Measurements from ENCODE around the gene YJEFN3.
A peak's percentile ranks its signal among the peaks of the same experiment; 100 is the strongest.

The YJEFN3 gene

GRCh38 chr19:19539698-19540063 lies 11.0 kb downstream of the YJEFN3 start:
- H3K4me1 Mint-ChIP-seq = peaks cover 26% of the 10 kb centered on the region
- no peaks in the 10 kb centered on the region for H3K27me3 Mint-ChIP-seq
- no peak overlapping the region for H3K27ac Mint-ChIP-seq
- no peak overlapping the region for H3K4me3 Mint-ChIP-seq
- no peaks in the 10 kb centered on the region for H3K9me3 Mint-ChIP-seq
- H3K36me3 Mint-ChIP-seq = no peaks in the 10 kb centered on the region

- H3K4me1 Mint-ChIP-seq = peaks cover 26% of the 10 kb centered on the region
- no peak overlapping the region for H3K27ac Mint-ChIP-seq
- no peaks in the 10 kb centered on the region for H3K9me3 Mint-ChIP-seq
- no peaks in the 10 kb centered on the region for H3K27me3 Mint-ChIP-seq
- peak overlapping the region; percentile 66 for H3K4me3 Mint-ChIP-seq
- H3K36me3 Mint-ChIP-seq = no peaks in the 10 kb centered on the region
Measured at GRCh38 chr19:19540064-19540714, 11.5 kb downstream of the YJEFN3 start.

GRCh38 chr19:19540715-19541515 lies 12.2 kb downstream of the YJEFN3 start:
- Mint-ChIP-seq H3K27me3 (no peaks in the 10 kb centered on the region), H3K4me1 (peaks cover 26% of the 10 kb centered on the region), H3K9me3 (no peaks in the 10 kb centered on the region), H3K27ac (no peak overlapping the region), H3K4me3 (peak overlapping the region; percentile 66), H3K36me3 (no peaks in the 10 kb centered on the region)

GRCh38 chr19:19541616-19542015 lies 12.9 kb downstream of the YJEFN3 start:
- Mint-ChIP-seq H3K27ac (no peak overlapping the region), H3K27me3 (no peaks in the 10 kb centered on the region), H3K4me1 (peaks cover 26% of the 10 kb centered on the region), H3K9me3 (no peaks in the 10 kb centered on the region), H3K36me3 (no peaks in the 10 kb centered on the region), H3K4me3 (no peak overlapping the region)

DNA sequence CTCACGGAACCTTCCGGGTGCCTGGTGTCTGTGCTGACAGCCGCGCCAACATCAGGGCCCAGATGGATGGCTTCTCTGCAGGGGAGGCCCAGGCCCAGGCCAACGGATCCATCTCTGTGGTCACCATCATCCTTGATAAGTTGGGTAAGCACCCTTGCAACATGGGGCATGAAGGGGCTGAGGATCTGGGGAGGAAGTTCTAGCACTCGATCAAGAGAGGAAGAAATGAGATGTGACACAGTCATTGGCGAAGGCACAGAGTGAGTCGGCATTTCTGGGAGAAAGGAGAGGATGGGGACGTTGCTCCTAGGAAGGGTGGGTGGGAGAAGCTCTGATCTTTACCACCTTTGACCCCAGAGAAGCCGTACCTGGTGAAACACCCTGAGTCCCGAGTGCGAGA lies 13.8 kb downstream of the YJEFN3 start:
- Mint-ChIP-seq H3K4me3 (no peak overlapping the region), H3K36me3 (no peaks in the 10 kb centered on the region), H3K9me3 (no peaks in the 10 kb centered on the region), H3K27ac (peak overlapping the region; percentile 68), H3K4me1 (peaks cover 21% of the 10 kb centered on the region), H3K27me3 (no peaks in the 10 kb centered on the region)

GRCh38 chr19:19543101-19543500 lies 14.4 kb downstream of the YJEFN3 start:
- Mint-ChIP-seq H3K27ac (no peak overlapping the region), H3K27me3 (no peaks in the 10 kb centered on the region), H3K4me1 (peaks cover 17% of the 10 kb centered on the region)

GRCh38 chr19:19543640-19544039 lies 14.9 kb downstream of the YJEFN3 start:
- no peaks in the 10 kb centered on the region for H3K9me3 Mint-ChIP-seq
- no peak overlapping the region for H3K27ac Mint-ChIP-seq
- H3K27me3 Mint-ChIP-seq = no peaks in the 10 kb centered on the region
- H3K4me3 Mint-ChIP-seq = no peak overlapping the region
- H3K4me1 Mint-ChIP-seq = peaks cover 14% of the 10 kb centered on the region
- no peaks in the 10 kb centered on the region for H3K36me3 Mint-ChIP-seq

More at GRCh38 chr19:19543101-19543500, 14.4 kb downstream of the YJEFN3 start:
- H3K36me3 Mint-ChIP-seq = no peaks in the 10 kb centered on the region
- H3K4me3 Mint-ChIP-seq = no peak overlapping the region
- H3K9me3 Mint-ChIP-seq = no peaks in the 10 kb centered on the region

GRCh38 chr19:19544257-19544953 lies 15.7 kb downstream of the YJEFN3 start:
- Mint-ChIP-seq H3K27ac (no peak overlapping the region), H3K36me3 (no peaks in the 10 kb centered on the region), H3K4me1 (peaks cover 9% of the 10 kb centered on the region), H3K27me3 (no peaks in the 10 kb centered on the region), H3K9me3 (no peaks in the 10 kb centered on the region), H3K4me3 (no peak overlapping the region)

DNA sequence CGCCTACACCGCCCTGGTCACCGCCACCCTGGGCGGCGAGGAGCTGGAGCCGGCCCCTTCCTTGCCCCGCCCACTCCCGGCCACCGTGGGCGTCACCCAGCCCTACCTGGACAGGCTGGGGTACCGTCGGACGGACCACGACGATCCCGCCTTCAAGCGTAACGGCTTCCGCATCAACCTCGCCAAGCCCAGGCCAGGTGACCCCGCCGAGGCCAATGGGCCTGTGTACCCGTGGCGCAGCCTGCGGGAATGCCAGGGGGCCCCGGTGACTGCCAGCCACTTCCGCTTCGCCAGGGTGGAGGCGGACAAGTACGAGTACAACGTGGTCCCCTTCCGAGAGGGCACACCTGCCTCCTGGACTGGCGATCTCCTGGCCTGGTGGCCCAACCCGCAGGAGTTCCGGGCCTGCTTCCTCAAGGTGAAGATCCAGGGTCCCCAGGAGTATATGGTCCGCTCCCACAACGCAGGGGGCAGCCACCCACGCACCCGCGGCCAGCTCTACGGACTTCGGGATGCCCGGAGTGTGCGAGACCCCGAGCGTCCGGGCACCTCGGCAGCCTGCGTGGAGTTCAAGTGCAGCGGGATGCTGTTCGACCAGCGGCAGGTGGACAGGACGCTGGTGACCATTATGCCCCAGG lies 16.4 kb downstream of the YJEFN3 start:
- no peaks in the 10 kb centered on the region for H3K9me3 Mint-ChIP-seq
- no peaks in the 10 kb centered on the region for H3K36me3 Mint-ChIP-seq
- no peak overlapping the region for H3K27ac Mint-ChIP-seq
- peaks cover 9% of the 10 kb centered on the region for H3K4me1 Mint-ChIP-seq
- no peak overlapping the region for H3K4me3 Mint-ChIP-seq
- no peaks in the 10 kb centered on the region for H3K27me3 Mint-ChIP-seq

DNA sequence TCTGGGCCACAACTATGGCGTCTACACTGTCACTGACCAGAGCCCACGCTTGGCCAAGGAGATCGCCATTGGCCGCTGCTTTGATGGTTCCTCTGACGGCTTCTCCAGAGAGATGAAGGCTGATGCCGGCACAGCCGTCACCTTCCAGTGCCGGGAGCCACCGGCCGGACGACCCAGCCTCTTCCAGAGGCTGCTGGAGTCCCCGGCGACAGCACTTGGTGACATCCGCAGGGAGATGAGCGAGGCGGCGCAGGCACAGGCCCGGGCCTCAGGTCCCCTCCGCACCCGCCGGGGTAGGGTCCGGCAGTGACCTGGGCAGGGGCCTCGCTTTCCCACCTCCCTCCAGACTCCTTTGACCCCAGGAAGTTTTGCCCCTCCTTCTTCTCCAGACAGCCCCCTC lies 17.0 kb downstream of the YJEFN3 start:
- peaks cover 6% of the 10 kb centered on the region for H3K4me1 Mint-ChIP-seq
- no peaks in the 10 kb centered on the region for H3K9me3 Mint-ChIP-seq
- H3K36me3 Mint-ChIP-seq = no peaks in the 10 kb centered on the region
- H3K27ac Mint-ChIP-seq = no peak overlapping the region
- no peaks in the 10 kb centered on the region for H3K27me3 Mint-ChIP-seq
- no peak overlapping the region for H3K4me3 Mint-ChIP-seq

GRCh38 chr19:19546751-19547162 lies 18.0 kb downstream of the YJEFN3 start:
- no peaks in the 10 kb centered on the region for H3K9me3 Mint-ChIP-seq
- no peaks in the 10 kb centered on the region for H3K27me3 Mint-ChIP-seq
- no peak overlapping the region for H3K27ac Mint-ChIP-seq
- H3K4me1 Mint-ChIP-seq = no peaks in the 10 kb centered on the region
- no peaks in the 10 kb centered on the region for H3K36me3 Mint-ChIP-seq
- H3K4me3 Mint-ChIP-seq = no peak overlapping the region

- no peaks in the 10 kb centered on the region for H3K9me3 Mint-ChIP-seq
- no peaks in the 10 kb centered on the region for H3K27me3 Mint-ChIP-seq
- H3K36me3 Mint-ChIP-seq = no peaks in the 10 kb centered on the region
- no peak overlapping the region for H3K4me3 Mint-ChIP-seq
- H3K27ac Mint-ChIP-seq = no peak overlapping the region
- H3K4me1 Mint-ChIP-seq = no peaks in the 10 kb centered on the region
Measured at GRCh38 chr19:19547674-19548336, 19.1 kb downstream of the YJEFN3 start.

DNA sequence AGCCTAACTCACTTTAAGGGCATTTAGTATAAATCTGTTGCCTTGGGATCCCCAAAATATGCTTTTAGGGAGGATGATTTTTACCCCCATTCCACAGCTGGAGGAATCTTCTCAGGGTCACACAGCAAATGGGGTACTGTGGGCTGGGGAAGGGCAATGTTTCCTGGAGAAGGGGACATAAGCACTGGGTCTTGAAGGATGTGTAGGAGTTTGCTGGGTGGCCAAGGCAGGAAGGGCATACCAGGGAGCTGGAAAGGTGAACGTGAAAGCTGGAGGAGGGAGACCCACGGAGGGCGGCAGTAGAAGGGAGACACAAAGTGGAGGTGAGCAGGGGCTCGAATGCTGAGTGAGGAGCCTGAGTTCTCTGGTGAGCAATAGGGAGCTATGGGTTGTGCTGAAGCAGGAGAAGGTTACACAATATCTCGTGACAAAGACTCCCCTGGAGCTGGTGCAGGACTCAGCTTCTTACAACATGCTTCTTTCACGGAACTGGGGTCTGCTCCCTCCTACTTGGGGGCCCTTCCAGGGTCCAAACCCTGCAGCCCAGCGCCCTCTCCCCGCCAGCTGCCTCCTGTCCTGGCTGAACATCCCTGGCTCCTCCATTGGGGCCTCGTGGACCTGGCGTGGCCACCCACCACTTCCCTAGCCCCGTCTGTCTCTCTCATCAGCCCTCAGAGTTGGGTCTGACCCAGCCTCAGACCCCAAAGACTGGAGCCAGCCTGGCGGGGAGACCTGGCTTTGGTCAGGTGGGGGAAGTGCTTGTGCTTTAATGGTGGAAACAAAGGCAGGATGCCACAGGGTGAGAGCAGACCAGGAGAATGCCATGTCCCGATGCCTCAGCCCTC lies 20.4 kb downstream of the YJEFN3 start:
- Mint-ChIP-seq H3K4me1 (no peaks in the 10 kb centered on the region), H3K9me3 (no peaks in the 10 kb centered on the region), H3K36me3 (no peaks in the 10 kb centered on the region), H3K4me3 (no peak overlapping the region), H3K27me3 (no peaks in the 10 kb centered on the region), H3K27ac (no peak overlapping the region)

DNA sequence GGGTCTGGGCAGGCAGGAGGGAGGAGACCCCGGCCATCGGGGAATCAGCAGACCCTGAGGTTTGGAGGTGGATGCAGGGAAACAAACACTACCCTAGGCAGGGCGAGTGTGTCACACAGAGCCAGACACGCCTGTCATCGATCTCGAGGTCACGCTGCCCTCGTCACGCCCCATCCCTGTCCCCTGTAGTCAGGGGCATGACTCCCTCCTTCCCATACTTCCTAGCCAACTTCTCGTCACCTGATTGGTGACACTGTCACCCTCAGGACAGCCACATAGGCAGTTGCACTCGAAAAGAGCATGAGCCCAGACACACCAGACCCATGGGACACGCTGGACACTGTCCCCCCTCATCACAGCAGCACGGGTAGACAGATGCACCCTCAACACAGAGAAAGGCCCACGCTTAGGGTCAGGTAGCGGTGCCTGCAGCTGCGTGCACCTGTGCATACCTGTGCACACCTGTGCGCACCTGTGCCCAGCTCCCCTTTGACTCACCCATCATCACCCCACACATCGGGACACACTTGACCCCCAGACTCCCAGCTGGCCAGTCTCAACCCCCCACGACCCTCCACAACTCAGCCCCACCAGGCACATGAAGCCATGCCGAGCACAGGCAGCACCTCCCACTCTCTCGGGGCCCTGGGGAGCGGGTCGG lies 21.2 kb downstream of the YJEFN3 start:
- Mint-ChIP-seq H3K9me3 (no peaks in the 10 kb centered on the region), H3K4me3 (no peak overlapping the region), H3K4me1 (peaks cover 4% of the 10 kb centered on the region), H3K27me3 (no peaks in the 10 kb centered on the region), H3K27ac (no peak overlapping the region), H3K36me3 (no peaks in the 10 kb centered on the region)

Measured in activated naive CD4-positive, alpha-beta T cell treated with anti-CD3 and anti-CD28 coated beads, Interleukin-2, amount 50 U/mL, for 24 hours (primary cell).